ENCODE measurements around the gene AUTS2. TPM values are rescaled to one million over a fixed set of nuclear protein-coding genes. Genes with fewer than 3 reads are reported as not detected.

AUTS2 gene
- total and polyA plus RNA-seq, 2 of the 8 experiments (the other 6 are each of a cell fraction or from before 2014, with no cell fraction given), result 25.9 to 101 TPM

DNA sequence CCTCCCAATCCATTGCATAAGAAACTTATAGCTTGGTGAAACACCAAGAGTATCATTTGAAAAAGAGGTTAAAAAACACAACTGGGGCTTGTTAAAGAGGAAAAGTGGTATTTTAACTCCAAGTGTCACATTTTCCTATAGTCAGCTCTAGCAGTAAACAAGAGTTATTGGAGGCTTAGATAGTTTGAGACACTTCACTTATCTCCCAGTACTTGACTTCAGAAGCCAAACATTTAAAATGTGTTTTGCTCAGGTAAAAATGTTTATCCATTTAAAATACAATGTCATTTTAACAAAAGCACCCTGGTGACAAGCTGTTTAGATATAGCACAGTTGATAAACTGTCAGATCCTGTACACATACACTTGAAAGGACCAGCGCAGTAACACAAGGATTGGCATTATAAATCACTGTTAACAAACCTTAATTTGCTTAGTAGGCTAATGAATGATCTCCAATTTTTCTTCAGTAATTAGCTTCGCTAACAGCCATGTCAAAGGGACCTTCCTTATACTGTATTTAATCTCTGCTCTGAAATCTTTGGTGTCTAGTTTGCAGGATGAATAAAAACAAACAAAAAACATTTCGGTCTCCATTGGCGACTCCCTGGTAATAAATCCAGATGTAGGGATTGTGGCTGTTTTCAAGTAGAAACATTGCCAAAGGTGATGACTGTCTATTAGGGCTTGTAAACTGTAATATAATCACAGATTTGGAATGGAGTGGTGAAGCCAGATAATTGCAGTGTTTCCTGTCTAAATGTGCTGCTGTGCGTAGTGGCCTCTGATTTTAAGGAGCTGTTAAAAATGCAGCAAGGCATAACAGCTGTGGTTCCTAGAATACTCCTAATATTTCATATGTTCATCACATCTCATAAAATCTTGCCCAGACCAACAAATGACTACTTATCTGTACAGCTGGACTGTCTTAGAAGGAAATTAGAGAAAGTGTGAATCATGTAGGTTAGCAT lies 545.1 kb downstream of the AUTS2 start:
- H2BK12ac ChIP-seq (ENCODE audit: low read depth, low read length), result no peak overlapping the region
- H3K4me2 ChIP-seq (ENCODE audit: insufficient read depth in 1 of 2, low read depth in 2 of 2, low read length in 2 of 2), result no peak overlapping the region
- H4K5ac ChIP-seq (ENCODE audit: insufficient read length, low read depth, low read length), result no peak overlapping the region
- no peaks in the 10 kb centered on the region for H3K9me3 ChIP-seq (ENCODE audit: insufficient read depth in 2 of 2, low read depth in 1 of 2, low read length in 1 of 2)
- H3K79me2 ChIP-seq (ENCODE audit: control insufficient read depth in 1 of 2, insufficient read depth in 2 of 2, low read length in 2 of 2), result no peaks in the 10 kb centered on the region
- no peaks in the 10 kb centered on the region for H4K20me1 ChIP-seq (replicated peaks in 1 of 2; ENCODE audit: control insufficient read depth in 1 of 2, insufficient read depth in 2 of 2, low read length in 2 of 2)
- H4K8ac ChIP-seq (ENCODE audit: extremely low read depth, insufficient read depth, low read length), result no peak overlapping the region
- H3K27me3 ChIP-seq (replicated peaks in 1 of 4; ENCODE audit: control insufficient read depth in 3 of 4, extremely low read depth in 1 of 4, insufficient read depth in 3 of 4, low read length in 3 of 4), result no peaks in the 10 kb centered on the region
- DNase-seq (ENCODE audit: low read depth in 1 of 2, low spot score in 2 of 2), result no peak
- H3K36me3 ChIP-seq (ENCODE audit: control insufficient read depth in 2 of 4, insufficient read depth in 4 of 4, low read length in 3 of 4), result no peaks in the 10 kb centered on the region
- FAIRE-seq, result no peak
- H2AK5ac ChIP-seq (ENCODE audit: low read depth, low read length), result no peak overlapping the region
- H2BK15ac ChIP-seq (ENCODE audit: low read length), result no peak overlapping the region
- H3K4ac ChIP-seq (replicated peaks; ENCODE audit: insufficient read length, low read depth, low read length), result no peak overlapping the region
- CTCF ChIA-PET (ENCODE audit: partially characterized antibody), result interaction anchor here (0.9 kb wide), 2 partner anchors 10 to 12 kb away, joined by 3 to 4 read pairs; no protein-coding TSS in a partner anchor
- H3K4me1 ChIP-seq (replicated peaks in 1 of 4; ENCODE audit: control insufficient read depth in 3 of 4, insufficient read depth in 4 of 4, low read length in 3 of 4), result no peaks in the 10 kb centered on the region
- no peaks in the 10 kb centered on the region for H3K23me2 ChIP-seq (ENCODE audit: low read depth, low read length)
- H3K9ac ChIP-seq (replicated peaks in 1 of 4; ENCODE audit: extremely low read depth in 1 of 4, low read depth in 3 of 4, low read length in 3 of 4), result no peak overlapping the region
- POLR2A ChIA-PET (ENCODE audit: partially characterized antibody), result no interaction called here
- no peak overlapping the region for H3K14ac ChIP-seq (ENCODE audit: insufficient read length)
- no peak overlapping the region for H2BK120ac ChIP-seq (replicated peaks; ENCODE audit: low read depth, low read length)
- H3K23ac ChIP-seq (ENCODE audit: insufficient read length), result no peak overlapping the region
- no peak overlapping the region for H2AFZ ChIP-seq (ENCODE audit: low read length)
- no peaks in the 10 kb centered on the region for H3K79me1 ChIP-seq (ENCODE audit: low read depth, low read length)
- no peak overlapping the region for H3K4me3 ChIP-seq (ENCODE audit: extremely low read depth in 1 of 4, insufficient read depth in 2 of 4, low read depth in 3 of 4, low read length in 4 of 4)
- H3K56ac ChIP-seq (replicated peaks; ENCODE audit: insufficient read length, low read depth, low read length), result no peak overlapping the region
- no peak overlapping the region for H3K27ac ChIP-seq (ENCODE audit: low read depth, low read length)
- 89% methylated on average over 5 of the region's 5 CpGs; no CpG with 5 or more reads in 1 of the 2 experiments for WGBS, 2 experiments (ENCODE audit: extremely low coverage in 1 of 2, insufficient coverage in 1 of 2, insufficient read length in 1 of 2, insufficient replicate concordance in 2 of 2, low coverage in 1 of 2, low lambda C conversion rate in 2 of 2, missing lambda C conversion rate in 1 of 2)
- no peak overlapping the region for H4K91ac ChIP-seq (replicated peaks; ENCODE audit: insufficient read length, low read length)
- no peak overlapping the region for H2BK20ac ChIP-seq (ENCODE audit: low read length)
- H3K18ac ChIP-seq (ENCODE audit: extremely low read depth, low read length), result no peak overlapping the region
- H2BK5ac ChIP-seq (ENCODE audit: low read depth, low read length), result no peak overlapping the region
- no peak for TF ChIP-seq HDAC2 (IDR thresholded peaks at IDR 0.05; ENCODE audit: borderline replicate concordance in 1 of 2, low read depth in 2 of 2, low read length in 2 of 2)
- TF ChIP-seq SIN3A (conservative IDR thresholded peaks at IDR 0.05 in 1 of 2, IDR thresholded peaks at IDR 0.05 in 1 of 2; ENCODE audit: low read depth in 1 of 2, low read length in 2 of 2), result no peak
- no peak for TF ChIP-seq SP2 (IDR thresholded peaks at IDR 0.05; ENCODE audit: low read length)
- TF ChIP-seq CEBPB (IDR thresholded peaks at IDR 0.05; ENCODE audit: low read depth, low read length), result no peak
- TF ChIP-seq JUN (IDR thresholded peaks at IDR 0.05; ENCODE audit: low read depth, low read length), result no peak
- no peak for TF ChIP-seq EP300 (IDR thresholded peaks at IDR 0.05; ENCODE audit: borderline replicate concordance in 1 of 2, low read depth in 2 of 2, low read length in 2 of 2)
- TF ChIP-seq EGR1 (IDR thresholded peaks at IDR 0.05; ENCODE audit: borderline replicate concordance, low read depth, low read length), result no peak
- TF ChIP-seq CBX5 (IDR thresholded peaks at IDR 0.05; ENCODE audit: low read depth, low read length), result no peak
- TF ChIP-seq KDM5A (IDR thresholded peaks at IDR 0.05; ENCODE audit: low read length), result no peak
- TF ChIP-seq POLR2A (IDR thresholded peaks at IDR 0.05; ENCODE audit: control extremely low read depth in 1 of 2, low read depth in 2 of 2, low read length in 2 of 2), result no peak
- TF ChIP-seq YY1 (IDR thresholded peaks at IDR 0.05; ENCODE audit: low read depth, low read length), result no peak
- no peak for TF ChIP-seq RXRA (IDR thresholded peaks at IDR 0.05; ENCODE audit: insufficient read depth, low read depth, low read length)
